GM12873 (cell line): ENCODE measurements around the gene ABCC11.

Source experiments
- CTCF ChIP-seq: IDR thresholded peaks from 2 replicates; pipeline ENCODE4 v1.5.1; 2012; ENCODE audit warnings: low read depth, mild to moderate bottlenecking, moderate library complexity, low read length, control low read depth; ENCODE audit not compliant: insufficient read depth; ENCODE audit errors: missing control alignments

The ABCC11 gene

DNA sequence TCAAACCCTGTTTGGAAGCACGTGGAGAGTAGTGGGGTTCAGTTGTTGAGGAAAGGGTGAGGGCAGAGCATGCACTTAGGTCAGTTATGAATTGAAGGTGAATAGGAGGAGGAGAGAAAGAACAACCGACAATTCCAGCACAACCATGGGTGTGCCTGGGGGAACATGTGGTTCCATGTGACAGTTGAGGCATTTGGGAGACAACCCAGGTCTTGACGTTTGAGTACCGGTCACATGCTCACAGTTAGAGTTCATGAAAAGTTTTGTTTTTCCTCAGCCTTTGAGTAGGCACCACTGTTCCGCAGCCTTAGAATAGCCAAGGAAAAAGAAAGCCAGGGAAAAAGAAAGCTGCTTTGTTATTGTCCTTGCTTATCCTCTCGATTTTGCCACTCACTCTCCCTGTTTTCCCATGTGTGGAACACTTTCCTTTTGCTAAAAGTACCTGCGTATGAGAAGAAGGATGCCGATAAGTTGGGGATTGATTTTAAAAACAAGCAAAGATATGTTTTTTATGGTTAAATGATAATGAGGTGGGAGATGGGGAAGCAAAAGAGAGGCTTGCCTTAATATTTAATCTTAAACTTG is 25.6 kb upstream of the ABCC11 start:
- TF ChIP-seq CTCF = no peak

- TF ChIP-seq CTCF = no peak
Observed at GRCh38 chr16:48271728-48272127, 24.4 kb upstream of the ABCC11 start.

DNA sequence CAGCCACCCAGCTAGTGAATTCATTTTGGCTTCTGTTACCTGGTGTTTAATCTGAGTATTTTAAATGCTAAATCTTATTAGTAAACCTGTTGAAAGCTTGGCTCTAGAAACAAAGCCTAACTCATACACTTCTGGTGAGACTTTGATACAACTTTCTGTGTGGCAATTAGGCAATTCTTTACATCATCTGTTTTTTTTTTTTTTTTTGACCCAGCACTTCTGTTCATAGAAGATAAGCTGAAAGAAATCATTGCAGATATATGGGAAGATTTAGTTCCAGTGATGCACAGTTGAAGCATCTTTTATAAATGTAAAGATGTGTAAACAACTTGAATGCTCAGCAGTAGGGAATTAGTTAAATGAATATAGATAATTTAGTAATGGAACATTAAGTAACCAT is 21.7 kb upstream of the ABCC11 start:
- no peak for TF ChIP-seq CTCF

- no peak for TF ChIP-seq CTCF
Observed at GRCh38 chr16:48262631-48263030, 15.3 kb upstream of the ABCC11 start.

DNA sequence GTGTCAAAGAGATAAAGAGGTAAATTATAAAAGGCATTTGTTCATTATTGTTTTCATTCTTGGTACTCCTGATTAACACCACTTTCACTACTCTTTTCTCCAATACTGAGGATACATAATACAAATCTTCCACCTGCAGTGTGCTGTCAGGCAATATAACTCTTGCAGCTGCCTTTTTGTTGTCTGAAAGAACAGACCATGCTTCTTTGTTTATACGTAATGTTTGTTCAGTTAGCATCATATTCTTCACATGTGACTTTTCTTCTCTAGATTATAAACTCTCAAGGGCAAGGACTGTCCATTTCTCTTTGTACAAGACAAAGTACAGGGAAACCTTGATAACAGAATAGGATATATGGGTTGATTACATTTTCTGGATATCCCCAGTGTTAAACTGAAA is 14.2 kb upstream of the ABCC11 start:
- TF ChIP-seq CTCF = no peak

- TF ChIP-seq CTCF = no peak
Observed at GRCh38 chr16:48256579-48257177, 9.3 kb upstream of the ABCC11 start.

- TF ChIP-seq CTCF = no peak
Observed at GRCh38 chr16:48252013-48252412, 4.7 kb upstream of the ABCC11 start.
